CD4-positive, alpha-beta T cell treated with Interleukin-4 for 1 hour (primary cell): Measurements from ENCODE around the gene CNGB1.
"Not testable (repeated sequence)": the region's sequence is repeated elsewhere in the genome, so short reads cannot be mapped to it uniquely, and the experiment has no call there.

ENCODE experiments used
- DNase-seq, 2 donors: peaks; one replicate each; pipeline ENCODE4 v3.0.0-alpha.2; 2020 to 2022

The CNGB1 gene

GRCh38 chr16:57900796-57901479 is 70.0 kb downstream of the CNGB1 start:
- no peak for DNase-seq

- DNase-seq = peak; percentile 76 to 80
These were observed 70.9 kb downstream of the CNGB1 start for GRCh38 chr16:57899771-57900661.

- no peak for DNase-seq
These were observed 72.0 kb downstream of the CNGB1 start for GRCh38 chr16:57898961-57899360.

- no peak for DNase-seq
These were observed 72.9 kb downstream of the CNGB1 start for GRCh38 chr16:57897996-57898395.

DNA sequence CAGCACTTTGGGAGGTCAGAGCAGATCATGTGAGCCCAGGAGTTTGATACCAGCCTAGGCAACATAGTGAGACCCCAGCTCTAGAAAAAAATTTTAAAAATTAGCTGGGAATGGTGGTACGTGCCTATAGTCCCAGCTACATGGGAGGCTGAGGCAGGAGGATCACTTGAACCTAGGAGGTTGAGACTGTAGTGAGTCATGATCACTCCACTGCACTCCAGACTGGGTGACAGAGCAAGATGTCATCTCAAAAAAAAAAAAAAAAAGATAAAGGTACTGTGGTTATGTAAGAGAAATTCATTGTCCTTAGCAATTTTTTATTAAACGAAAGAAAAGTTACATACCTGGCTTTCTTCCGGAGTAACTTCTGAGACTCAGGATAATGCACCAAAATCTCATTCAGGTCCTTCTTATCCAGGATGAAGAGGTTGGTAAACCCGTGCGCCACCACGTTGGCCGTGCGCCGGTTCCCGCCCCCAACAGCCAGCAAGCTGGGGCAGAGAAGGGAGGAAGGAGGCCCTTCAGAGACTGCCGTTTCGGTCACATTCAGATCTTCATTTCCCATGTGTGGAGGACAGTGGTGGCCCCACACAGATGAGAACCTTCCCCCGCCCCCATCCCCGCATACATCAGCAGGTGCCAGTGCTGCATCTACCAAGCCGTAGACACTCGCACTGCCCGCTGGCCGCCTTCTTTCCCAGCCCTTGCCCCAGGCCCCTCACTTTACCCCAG is 73.7 kb downstream of the CNGB1 start:
- DNase-seq = no peak

GRCh38 chr16:57895081-57895547 is 75.8 kb downstream of the CNGB1 start:
- DNase-seq = not testable (repeated sequence)

- DNase-seq = no peak
These were observed 76.4 kb downstream of the CNGB1 start for GRCh38 chr16:57894390-57895080.

DNA sequence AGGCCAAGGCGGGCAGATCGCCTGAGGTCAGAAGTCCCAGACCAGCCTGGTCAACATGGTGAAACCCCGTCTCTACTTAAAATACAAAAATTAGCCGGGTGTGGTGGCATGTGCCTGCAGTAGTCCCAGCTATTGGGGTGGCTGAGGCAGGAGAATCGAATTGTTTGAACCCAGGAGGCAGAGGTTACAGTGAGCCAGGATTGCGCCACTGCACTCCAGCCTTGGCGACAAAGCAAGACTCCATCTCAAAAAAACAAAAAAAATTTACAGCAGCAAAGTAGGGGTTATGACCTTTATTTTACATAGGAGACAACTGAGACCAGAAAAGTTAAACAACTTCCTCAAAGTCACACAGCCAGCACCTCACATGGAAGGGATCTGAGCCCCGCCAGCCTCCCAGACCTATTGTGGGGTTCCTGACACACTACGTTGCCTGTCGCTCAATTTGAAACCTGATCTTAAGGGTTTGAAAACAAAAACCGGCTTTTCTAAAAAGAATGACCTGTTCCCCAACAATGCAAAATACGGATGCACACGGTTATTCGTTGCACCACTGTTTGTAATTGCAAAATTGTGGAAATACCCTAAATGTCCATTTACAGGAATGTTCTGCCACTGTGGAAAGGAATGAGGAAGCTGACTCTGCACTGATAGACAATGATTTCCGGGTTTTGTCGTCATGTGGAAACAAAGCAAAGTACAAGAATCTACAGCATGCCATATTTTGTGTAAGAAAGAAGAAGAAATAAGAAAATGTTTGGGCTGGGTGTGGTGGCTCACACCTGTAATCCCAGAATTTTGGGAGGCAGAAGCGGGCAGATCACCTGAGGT is 77.2 kb downstream of the CNGB1 start:
- DNase-seq = peak; percentile 24 to 41

- DNase-seq = no peak
These were observed 77.7 kb downstream of the CNGB1 start for GRCh38 chr16:57893217-57893558.

- DNase-seq = peak in 1 of 2 donors; percentile 37
These were observed 78.4 kb downstream of the CNGB1 start for GRCh38 chr16:57892447-57893096.

DNA sequence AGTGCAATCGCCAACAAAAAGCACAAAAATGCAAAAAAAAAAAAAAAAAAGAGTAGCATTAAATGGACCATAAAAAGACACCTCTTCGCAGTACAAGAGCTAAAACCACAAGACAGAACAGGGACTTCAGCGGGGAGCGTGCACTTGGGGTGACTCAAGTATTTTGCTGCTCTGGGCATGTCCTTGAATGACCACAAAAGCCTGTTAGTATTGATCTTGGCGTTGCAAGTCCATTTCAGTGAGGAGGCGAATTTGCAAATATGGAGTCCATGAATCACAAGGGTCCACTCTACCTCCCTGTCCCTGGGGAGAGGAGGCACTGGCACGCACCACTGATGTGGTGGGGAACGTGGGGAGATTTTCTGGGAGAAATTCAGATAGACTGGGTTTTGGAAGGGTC is 78.9 kb downstream of the CNGB1 start:
- no peak for DNase-seq

DNA sequence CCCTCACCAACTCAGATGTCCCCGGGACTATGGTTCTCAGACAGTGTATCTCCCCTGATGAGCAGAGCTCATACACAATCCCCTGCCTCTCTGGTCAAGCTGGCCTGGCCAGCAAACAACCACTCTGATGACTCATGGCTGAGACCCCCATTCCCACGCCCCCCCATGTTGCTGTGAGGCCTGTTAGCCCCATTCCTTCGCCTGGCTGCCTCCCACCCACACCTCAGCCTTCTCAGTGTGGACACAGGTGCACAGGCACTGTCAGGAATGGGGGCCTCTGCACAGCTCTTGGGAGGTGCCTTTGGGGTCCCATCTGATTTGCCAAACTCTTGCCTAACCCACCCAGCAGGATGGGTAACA is 80.2 kb downstream of the CNGB1 start:
- no peak for DNase-seq

- DNase-seq = peak in 1 of 2 donors; percentile 20
These were observed 80.8 kb downstream of the CNGB1 start for GRCh38 chr16:57889960-57890751.

DNA sequence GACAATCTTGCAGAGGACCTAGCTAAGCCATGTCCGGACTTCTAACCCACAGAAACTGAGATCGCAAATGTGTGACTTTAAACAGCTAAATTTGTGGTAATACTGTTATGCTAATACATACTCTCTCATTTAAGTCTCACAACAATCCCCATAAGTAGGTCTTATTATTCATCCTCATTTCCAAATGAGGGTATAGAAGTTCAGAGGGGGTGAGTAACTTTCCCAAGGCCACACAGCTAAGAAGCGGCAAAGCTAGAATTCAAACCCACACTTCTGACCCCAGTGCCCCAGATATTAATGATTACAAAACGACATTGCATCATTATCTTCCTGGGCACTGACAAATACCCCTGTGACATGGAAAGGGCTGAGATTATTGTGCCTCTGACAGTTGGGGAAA is 81.4 kb downstream of the CNGB1 start:
- DNase-seq = no peak

DNA sequence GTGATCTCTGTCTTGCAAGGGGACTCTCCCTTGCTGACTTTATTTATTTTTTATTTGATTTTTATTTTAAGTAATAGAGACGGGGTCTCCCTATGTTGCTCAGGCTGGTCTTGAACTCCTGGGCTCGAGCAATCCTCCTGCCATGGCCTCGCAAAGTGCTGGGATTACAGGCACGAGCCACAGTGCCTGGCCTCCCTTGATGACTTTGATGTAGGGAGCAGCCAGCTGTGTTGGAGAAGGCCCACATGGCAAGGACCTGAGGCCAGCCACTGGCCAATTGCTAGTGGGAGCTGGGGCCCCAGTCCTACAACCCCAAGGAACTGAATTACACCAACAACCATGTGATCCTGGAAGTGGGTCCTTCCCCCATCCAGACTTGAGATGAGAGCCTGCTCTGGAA is 81.8 kb downstream of the CNGB1 start:
- no peak for DNase-seq

GRCh38 chr16:57888128-57888527 is 82.8 kb downstream of the CNGB1 start:
- DNase-seq = no peak

GRCh38 chr16:57887711-57888110 is 83.2 kb downstream of the CNGB1 start:
- DNase-seq = no peak

DNA sequence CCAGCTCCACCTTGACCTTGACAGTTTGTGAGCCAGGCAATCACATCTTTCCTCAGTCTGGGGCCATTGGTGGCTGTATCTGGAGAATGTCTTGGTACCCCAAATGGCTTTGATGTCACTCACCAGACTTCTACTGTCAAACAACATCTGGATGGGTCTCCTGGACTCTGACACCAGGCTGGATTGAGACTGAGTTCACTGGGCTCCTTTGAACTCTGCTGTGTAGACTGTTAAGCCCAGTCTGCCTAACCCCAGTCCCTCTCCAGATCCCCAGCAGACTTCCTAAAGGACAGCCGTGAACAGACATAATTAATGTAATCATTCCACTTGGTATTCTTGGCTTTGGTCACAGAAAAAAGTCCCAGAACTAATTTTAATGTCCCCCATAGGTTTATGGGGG is 84.5 kb downstream of the CNGB1 start:
- DNase-seq = no peak

DNA sequence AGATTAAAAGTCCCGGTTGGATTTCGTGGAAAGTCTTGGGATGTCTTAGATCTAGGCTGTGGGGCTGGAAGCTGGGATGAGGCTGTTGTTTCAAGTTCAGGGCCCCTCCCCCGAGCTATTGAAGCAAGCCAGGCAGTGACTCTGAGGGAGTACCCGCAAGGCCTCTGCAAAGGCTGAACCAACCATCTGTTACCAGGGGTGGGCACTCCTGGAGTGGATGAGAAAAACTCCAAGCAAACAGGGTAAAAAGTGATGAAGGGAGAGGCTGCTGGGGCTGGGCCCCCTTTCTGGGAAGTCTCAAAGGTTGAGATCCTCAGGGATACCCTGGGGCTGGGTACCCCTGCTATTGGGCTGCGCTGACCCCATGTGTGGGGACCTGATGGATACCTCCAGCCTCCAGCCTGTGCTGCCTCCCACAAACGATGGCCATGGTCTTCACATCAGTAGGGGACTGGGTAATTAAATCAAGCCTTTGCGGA is 86.2 kb downstream of the CNGB1 start:
- no peak for DNase-seq

GRCh38 chr16:57883953-57884654 is 86.8 kb downstream of the CNGB1 start:
- DNase-seq = no peak
